ENCODE results near the gene GGT1.
"Not testable (repeated sequence)": the region's sequence is repeated elsewhere in the genome, so short reads cannot be mapped to it uniquely, and the experiment has no call there.

Gene GGT1

DNA sequence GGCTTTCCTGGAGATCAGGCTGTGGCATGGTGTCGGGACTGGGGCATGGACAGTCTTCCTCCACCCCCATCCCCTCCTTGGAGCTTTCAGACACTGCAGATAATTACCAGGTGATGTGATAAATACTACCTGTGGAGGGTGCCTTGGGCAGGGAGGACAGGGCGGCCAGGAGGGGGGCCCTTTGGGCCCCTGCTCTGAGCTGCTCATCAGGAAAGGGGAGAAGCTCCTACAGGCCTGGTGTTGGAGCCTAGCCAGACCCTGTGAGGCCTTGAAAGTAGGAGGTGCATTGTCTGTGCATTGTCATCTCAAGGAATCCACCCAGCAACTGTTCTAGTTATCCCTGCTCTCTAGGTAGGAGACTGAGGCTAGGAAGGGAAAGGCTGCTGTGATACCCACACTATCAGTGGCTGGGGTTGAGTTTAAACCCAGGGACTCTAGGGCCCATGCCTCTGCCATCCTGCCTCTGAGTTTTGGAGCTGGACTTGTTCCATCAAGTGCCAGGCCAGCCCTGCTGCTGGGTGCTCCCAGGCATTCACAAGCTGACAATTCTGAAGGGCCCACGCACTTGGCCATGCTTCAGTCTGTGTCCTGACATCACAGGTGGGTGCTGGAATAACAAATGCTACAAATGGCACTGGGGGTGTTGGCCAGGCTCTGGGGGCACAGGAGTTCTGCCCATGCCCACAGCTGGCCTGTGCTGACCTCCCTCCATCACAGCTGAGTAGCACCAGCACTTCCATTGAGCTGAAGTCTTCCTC lies 2.9 kb upstream of the GGT1 start:
- DNase-seq, result not testable (repeated sequence)

DNA sequence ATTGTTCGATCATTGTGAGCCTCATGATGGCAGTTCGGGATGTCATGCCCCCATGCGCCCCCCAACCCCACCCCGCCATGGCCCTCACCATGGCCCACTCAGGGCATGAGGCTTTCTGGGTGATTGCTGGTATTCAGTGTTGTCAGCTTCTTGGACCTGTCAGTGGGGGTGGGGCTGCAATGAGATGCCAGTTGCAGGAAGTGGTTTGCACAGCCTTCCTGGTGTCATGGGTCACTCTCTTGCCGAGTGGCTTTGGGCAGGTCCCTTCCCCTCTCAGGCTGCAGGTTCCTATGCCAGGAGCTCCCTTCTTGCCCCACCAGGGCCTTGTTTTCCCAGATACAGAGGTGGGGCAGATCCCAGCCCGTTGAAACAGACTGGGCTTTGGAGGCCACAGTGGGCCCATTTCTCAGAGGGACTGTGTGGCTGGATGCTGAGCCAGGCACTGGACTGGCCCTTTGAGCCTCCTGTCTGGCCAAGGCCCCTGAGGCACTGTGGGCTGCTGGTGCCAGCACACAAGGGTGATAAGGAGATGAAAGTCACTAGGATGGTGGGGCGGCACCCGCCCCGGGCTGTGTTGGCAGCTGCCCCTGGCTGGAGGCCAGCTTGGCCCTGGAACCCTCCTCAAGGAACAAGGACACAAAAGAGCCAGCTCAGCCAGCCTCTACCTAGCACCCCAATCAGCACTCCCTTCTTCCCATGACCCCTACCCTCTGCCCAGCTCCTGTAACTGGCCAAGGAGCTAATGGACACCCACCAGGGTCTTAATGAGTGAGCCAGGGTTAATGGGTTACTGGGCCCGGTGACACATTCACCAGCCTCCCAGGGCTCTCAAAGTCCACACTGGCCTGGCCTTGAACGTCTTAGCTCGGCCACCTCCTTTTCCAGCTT lies 1.5 kb upstream of the GGT1 start:
- no peak for DNase-seq

DNA sequence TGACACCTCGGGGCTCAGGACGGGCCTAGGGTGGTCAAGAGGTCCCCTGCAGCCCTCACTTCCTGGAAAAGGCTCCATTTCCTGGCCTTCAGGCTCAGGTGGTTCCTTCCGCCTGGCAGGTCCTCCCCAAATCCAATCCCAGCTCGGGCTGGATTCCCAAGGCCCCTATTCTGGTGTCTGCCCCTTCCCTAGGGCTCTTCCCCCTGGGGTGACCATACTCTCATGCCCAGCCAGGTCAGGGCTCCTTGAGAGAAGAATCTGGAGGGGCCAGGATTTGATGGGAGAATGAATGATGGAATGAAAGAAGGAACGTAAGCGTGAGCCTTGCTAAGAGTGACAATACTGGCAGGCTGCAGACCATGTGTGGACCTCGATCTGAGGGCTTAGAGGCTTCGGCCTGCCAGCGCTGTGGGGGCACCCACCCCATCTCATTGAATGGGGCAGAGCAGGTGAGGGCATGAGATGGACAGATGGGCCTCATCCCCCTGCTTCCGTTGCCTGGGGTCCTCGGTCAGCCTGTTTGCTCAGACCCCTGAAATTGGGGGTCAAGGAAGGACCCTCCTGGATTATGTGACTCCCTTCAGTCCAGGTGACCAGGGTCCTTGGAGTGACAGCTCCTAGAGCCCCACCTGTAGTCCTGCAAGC lies 766 bp upstream of the GGT1 start:
- DNase-seq, result not testable (repeated sequence)

DNA sequence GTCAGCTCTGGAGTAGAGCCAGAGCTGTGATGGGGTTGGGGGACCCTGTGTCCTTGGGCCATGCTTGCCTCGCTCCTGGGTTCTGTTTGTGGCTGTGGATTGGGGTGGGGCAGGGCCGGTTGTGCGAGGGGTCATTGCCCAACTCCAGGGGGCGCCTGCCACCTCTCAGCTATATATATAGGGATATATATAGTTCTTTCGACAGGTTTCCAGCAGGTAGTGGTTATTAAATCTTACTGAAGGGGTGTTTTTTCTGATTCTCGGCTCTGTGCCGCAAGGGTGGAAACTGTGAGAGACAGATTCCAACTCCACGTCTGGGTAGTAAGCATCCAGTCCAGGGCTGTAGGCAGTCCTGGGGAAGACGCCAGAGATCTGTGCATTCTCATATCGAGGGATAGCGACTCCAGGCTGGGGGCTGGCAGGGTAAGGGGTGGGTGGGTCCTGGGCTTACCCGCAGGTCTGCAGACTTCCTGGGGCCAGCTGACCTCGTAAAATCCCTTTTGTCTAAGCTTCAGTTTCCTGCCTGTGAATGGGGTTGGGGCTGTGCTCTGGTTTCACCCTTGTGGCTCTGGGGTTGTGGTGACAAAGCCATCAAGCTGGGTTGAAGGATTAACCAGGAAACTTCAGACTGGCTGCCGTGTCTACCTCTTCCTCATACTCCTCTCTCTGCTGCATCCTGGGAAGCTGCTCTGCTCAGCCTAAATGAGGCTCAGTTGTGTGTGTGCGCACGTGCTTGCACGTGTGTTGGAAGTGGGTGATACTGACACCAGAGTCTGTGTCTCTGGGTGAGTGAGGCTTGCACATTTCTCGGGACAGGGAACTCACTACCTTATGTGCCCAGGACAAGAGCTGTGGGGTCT lies 1.0 kb downstream of the GGT1 start:
- not testable (repeated sequence) for DNase-seq

DNA sequence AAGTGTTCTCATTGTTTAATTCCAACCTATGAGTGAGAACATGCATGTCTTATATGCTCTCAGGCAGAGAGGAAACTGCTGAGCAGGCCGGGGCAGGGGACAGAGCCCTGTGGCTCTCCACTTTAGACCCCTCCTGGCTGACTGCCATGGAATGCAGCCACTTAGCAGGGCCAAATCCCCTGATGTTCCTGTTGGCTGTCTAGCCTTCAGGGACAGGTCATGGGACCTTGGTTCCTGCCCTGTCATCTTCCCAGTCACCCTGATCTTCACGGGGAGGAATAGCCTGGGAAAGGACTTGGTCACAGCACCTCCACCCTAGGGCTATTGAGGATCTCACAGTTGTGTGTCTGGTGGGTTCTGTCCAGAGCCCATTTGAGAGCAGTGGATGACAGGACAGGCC lies 3.3 kb downstream of the GGT1 start:
- DNase-seq, result not testable (repeated sequence)

DNA sequence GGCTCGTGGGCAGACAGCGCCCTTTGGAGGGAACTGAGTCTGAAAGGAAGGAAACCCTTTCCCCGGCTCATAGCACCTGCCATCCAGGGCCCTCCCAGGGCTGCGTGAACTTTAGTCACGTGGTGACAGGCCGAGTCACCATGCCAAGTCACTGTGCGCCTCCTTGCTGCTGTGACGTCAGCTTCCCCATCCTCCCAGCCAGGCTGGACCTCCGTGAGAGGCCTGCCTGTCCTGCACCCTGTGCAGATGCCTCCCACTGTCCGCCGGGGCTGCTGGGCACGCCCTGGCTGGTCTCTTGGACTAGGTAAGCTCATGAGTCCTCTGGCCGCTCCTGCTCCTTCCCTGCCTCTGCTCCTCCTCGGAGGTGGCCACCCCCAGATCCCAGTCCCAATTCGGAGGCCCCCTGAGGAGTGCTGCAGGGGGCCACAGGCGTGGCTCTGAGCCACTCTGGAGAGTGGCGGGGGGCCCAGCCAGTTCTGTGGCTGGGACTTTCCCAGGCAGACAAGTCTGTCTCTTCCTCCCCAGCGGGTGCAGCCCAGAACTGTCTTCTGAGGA lies 4.5 kb downstream of the GGT1 start:
- DNase-seq, result peak; percentile 50

DNA sequence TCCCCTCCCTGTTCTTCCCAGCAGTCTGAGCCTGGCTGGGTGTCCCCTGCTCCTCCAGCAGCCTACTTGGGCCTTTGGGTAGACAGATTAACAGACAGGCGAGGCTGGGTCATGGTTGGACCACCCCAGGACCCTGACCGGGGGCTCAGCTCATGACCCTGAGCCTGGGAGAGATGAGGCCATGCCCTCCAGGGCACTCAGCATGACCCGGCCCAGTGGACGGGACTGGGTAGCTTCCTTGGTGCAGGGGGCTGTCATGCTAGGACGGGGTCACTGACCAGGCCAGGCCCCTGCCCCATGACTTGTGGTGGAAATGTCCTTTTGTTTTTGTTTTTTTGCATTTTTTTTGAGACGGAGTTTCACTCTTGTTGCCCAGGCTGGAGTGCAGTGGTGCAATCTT lies 5.3 kb downstream of the GGT1 start:
- DNase-seq, result not testable (repeated sequence)

DNA sequence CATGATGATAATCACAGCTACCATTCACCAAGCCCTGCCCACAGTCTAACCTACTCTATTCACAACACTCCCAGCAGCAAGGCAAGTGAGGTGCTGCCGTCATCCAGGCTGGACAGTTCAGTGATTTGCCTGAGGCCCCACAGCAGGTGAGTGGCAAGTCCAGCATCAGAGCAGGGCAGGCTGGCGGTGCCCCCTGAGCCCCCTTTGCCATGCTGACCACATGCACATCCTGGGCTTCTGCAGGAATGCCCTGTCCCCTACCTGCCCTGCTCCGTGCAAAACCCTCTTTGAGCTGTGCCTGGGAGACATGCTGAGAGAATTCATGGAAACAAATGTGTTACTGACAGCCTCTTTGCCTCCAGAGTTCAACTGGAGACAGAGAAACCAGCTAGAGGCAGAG lies 6.9 kb downstream of the GGT1 start:
- DNase-seq, result not testable (repeated sequence)

DNA sequence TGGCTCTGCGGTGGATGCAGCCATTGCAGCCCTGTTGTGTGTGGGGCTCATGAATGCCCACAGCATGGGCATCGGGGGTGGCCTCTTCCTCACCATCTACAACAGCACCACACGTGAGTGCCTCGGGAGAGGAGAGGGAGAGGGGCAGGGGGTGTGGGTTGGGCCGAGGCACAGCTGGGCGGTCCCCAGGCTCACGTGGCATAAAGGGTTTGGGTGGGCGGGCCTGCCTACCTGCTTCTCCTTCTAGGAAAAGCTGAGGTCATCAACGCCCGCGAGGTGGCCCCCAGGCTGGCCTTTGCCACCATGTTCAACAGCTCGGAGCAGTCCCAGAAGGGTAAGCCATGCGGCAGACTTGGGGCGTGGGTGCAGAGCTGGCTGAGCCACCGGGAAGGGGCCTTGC lies 11.8 kb downstream of the GGT1 start:
- not testable (repeated sequence) for DNase-seq

DNA sequence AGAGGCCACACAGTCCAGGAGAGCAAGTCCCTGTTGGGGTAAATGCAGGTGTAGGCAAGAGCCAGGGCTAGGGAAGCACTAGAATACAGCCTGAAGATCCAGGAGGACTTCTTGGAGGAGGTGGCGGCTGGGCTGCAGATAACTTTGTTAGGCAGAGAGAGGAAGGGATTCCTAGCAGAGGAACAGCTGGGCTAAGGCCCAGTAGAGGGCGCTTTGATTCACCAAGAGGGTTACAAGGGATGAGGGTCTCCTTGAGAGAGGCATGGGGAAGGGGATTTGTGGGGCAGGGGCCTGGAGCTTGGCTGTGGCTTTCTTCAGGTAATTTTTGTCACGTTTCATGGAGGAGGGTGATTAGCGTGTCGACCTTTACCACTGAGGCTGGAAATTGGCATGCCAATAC lies 18.3 kb downstream of the GGT1 start:
- DNase-seq, result not testable (repeated sequence)

DNA sequence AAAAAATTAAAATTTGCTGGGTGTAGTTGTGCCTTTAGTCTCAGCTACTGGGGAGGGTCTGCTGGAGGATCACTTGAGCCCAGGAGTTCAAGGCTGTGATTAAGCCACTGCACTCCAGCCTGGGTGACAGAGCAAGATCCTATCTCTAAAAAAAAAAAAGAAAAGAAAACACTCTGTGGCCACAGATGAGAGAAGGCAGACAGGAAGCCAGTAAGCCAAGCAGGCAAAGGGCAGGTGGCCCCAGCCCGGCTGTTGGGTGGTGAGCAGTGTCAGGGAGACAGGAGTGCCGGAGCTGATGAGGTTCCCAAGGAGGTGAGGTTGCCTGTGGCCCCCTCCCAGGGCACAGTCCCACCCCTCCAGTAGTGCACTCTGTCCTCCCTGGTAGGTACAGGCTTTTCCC lies 19.6 kb downstream of the GGT1 start:
- DNase-seq, result not testable (repeated sequence)

DNA sequence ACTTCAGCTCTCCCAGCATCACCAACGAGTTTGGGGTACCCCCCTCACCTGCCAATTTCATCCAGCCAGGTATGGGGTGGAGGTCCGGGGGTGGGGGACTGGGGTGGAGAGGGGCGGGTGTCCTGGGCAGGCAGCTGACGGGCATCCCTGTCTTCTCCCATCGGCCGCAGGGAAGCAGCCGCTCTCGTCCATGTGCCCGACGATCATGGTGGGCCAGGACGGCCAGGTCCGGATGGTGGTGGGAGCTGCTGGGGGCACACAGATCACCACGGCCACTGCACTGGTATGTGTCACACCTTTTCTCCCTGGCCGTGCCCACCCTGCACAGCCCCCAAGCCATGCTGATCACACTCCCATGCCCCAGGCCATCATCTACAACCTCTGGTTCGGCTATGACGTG lies 24.9 kb downstream of the GGT1 start:
- not testable (repeated sequence) for DNase-seq

DNA sequence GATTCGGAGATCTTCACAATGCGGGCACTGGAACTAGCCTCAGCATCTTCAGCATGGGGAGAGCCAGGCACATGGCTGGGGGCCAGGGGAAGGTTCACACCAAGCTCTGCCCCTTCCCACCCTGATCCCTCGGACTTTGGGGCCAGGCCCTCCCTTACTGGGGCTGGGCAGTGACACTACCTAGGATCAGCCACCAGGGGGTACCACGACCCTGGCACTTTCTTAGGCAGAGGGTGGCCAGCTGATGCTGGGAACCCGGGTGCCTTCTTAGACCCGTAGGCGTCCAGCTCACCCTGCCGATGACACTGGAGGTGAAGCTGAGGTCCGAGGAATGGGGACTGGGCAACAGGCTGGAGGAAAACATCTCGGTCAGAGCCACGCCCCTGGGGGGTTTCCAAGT lies 26.1 kb downstream of the GGT1 start:
- DNase-seq, result not testable (repeated sequence)

DNA sequence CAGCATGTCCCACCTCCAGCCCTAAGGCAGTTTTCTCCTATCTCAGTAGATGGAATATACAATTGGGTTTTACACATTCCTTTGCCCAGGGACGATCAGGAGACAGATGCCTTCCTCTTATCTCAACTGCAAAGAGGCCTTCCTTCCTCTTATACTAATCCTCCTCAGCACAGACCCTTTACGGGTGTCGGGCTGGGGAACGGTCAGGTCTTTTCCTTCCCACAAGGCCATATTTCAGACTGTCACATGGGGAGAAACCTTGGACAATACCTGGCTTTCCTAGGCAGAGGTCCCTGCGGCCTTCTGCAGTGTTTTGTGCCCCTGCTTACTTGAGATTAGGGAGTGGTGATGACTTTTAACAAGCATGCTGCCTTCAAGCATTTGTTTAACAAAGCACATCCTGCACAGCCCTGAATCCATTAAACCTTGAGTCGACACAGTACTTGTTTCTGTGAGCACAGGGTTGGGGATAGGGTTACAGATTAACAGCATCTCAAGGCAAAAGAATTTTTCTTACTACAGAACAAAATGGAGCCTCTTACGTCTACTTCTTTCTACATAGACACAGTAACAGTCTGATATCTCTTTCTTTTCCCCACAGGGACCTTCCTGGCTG lies 27.9 kb downstream of the GGT1 start:
- DNase-seq, result not testable (repeated sequence)

DNA sequence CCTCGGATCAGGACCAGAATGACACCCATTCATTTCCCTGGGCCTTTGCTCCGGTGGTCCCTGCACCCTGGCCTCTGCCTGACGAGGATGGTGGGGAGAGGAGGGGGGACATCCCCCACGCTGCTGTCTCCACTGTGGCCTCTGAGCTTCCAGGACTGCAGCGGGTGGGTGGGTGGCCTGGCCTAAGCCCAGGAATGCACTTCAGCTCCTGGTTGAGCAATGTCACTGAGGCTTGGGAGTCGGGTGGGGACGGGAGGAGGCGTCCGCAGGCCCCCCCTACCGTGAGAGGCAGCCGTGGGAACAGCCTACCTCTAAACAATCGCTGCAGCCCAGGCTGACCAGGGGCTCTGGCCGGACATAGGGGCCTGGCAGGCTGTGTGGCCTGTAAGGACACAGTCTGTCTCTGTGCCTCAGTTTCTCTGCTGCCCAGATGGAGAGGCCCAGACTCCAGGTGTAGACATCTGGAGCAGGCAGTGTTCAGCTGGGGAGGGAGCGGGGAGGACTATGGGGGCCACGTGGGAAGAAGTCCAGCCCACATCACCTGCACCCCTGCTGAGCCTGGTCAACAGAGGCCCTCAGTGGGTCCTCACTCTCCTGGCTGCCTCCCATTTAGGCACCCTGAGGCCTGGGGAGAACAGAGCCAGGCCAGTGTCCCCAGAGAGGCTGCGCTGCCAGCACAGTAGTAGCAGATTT lies 28.6 kb downstream of the GGT1 start:
- DNase-seq, result not testable (repeated sequence)

DNA sequence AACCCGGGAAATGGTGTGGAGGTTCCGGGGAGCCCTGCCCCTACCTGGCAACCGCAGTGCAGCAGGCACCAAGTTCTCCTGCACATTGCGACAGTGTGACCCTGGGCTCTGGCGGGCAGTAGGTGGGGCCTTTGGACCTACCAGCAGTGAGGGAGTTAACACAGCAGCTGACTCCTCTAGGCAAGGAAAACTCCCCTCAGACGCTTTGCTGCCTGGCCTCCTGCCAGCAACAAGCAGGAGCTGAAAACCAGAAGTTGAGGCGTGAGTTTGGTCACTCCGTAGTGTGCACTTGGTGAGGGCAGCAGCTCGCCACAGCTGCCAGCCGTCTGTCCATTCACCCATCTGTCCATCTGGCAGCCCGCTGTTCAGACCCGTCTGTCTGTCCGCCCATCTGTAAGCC lies 29.6 kb downstream of the GGT1 start:
- DNase-seq, result not testable (repeated sequence)

DNA sequence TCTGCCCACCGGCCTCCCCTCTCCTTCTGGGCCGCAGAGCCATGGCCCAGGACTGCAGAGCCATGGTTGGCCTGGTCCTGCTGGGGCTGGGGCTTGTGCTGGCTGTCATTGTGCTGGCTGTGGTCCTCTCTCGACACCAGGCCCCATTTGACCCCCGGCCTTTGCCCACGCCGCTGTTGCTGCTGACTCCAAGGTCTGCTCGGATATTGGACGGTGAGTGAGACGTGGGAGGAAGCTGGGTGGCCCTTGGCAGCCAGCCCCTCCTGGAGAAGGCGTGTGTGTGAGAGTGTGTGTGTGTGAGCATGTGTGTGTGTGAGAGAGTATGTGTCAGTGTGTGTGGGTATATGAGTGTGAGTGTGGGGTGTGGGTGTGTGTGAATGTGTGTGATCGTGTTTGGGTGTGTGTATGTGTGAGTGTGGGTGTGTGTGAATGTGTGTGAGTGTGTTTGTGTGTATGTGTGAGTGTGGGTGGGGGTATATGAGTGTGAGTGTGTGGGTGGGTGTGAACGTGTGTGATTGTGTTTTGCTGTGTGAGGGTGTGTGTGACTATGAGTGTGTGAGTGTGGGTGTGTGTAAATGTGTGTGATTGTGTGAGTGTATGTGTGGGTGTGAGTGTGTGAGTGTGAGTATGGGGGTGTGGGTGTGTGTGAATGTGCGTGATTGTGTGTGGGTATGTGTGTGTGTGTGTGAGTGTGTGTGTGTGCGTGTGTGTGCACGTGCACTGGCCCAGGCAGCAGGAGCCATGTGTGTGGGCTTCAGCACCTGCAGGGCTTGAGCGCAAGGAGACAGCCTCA lies 30.4 kb downstream of the GGT1 start:
- DNase-seq, result not testable (repeated sequence)

DNA sequence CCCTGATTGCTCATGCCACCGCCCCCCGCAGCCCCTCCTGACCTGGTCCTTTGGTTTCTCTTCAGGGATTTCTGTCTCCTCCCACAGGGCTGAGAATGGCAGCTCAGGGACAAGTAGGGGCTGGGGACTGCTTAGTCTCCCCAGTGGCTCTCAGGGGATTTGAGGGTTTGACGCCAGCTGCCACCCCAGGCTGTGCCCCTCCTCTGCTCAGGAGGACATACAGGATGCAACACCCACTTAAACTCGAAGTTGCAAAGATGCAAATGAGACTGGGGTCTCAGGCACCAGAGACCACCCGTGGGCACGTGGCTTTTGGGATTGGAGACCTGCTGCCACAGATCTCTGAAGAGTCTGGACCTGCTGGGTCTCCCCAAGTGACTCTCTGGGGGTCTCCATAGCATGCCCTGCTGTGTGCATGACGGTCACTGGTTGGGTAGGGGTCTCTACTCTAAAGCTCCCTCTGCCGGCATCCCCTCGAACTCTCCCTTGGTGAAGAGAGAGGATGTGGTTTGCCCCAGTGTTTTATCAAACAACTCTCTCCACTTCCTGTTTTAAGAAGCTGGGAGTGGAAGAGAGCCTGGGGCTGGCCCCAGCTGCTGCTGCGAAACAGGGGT lies 31.9 kb downstream of the GGT1 start:
- DNase-seq, result not testable (repeated sequence)

DNA sequence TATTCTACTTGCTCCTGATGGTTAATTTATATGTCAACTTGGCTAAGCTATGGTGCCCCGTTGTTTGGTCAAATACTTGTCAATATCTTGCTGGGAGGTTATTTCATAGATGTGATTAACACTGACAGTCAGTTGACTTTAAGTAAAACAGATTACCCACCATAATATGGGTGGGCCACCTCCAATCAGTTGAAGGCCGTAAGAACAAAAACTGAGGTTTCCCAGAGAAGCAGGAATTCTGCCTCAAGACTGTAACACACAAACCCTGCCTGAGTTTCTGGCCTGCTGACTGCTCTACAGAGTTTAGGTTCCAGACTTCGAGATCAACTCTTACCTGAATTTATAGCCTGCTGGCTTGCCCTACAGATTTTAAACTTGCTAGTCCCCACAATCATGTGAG lies 33.5 kb downstream of the GGT1 start:
- not testable (repeated sequence) for DNase-seq

DNA sequence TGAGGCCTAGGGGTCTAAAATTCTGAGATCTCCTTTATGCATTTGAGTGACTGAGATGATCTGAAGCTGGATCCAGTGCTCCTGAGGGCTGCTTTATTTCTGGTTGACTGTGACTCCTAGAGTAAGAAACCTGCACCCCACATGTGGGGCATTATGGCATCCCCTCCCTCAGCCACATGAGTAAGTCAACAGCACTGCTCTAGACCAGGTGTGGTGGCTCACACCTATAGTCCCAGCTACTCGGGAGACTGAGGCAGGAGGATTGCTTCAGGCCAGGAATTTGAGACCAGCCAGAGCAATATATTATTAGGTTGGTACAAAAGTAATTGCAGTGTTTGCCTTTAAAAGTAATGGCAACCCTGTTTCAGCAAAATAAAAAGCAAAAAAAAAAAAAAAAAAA lies 39.3 kb downstream of the GGT1 start:
- DNase-seq, result not testable (repeated sequence)

Measured in activated effector memory CD4-positive, alpha-beta T cell treated with Interleukin-2 at 50 U/mL for 16 hours (primary cell).